K562 (cell line): ENCODE measurements around the gene PDCD1LG2.

Source experiments
- GATA2 ChIP-seq: sonication (generic); formaldehyde crosslinking; IDR thresholded peaks from 2 replicates; pipeline ENCODE4 v1.4.0; 2020; ENCODE audit warnings: mild to moderate bottlenecking, missing genetic modification reagents
- HNRNPH1 ChIP-seq: fragments of 200-400 bp; formaldehyde crosslinking; optimal IDR thresholded peaks from 2 replicates; pipeline ENCODE3; 2017; ENCODE audit warnings: low read depth, mild to moderate bottlenecking, low read length, moderate library complexity
- ZKSCAN1 ChIP-seq: fragments of 150-350 bp; IDR thresholded peaks from 2 replicates; pipeline ENCODE4 v1.6.1; 2016; ENCODE audit warnings: low read depth, low read length
- TF ChIP-seq, protein P1 (sequence below): sonication (generic); formaldehyde crosslinking; IDR thresholded peaks from 2 replicates; pipeline ENCODE4 v1.8.1; 2023; ENCODE audit warnings: missing genetic modification reagents, mild to moderate bottlenecking, borderline replicate concordance

GRCh38 chr9:5549658-5550650, 39.6 kb downstream of the PDCD1LG2 start:
- no peak for TF ChIP-seq GATA2
- no peak for TF ChIP-seq HNRNPH1
- TF ChIP-seq ZKSCAN1, result no peak
- TF ChIP-seq, protein P1, sequence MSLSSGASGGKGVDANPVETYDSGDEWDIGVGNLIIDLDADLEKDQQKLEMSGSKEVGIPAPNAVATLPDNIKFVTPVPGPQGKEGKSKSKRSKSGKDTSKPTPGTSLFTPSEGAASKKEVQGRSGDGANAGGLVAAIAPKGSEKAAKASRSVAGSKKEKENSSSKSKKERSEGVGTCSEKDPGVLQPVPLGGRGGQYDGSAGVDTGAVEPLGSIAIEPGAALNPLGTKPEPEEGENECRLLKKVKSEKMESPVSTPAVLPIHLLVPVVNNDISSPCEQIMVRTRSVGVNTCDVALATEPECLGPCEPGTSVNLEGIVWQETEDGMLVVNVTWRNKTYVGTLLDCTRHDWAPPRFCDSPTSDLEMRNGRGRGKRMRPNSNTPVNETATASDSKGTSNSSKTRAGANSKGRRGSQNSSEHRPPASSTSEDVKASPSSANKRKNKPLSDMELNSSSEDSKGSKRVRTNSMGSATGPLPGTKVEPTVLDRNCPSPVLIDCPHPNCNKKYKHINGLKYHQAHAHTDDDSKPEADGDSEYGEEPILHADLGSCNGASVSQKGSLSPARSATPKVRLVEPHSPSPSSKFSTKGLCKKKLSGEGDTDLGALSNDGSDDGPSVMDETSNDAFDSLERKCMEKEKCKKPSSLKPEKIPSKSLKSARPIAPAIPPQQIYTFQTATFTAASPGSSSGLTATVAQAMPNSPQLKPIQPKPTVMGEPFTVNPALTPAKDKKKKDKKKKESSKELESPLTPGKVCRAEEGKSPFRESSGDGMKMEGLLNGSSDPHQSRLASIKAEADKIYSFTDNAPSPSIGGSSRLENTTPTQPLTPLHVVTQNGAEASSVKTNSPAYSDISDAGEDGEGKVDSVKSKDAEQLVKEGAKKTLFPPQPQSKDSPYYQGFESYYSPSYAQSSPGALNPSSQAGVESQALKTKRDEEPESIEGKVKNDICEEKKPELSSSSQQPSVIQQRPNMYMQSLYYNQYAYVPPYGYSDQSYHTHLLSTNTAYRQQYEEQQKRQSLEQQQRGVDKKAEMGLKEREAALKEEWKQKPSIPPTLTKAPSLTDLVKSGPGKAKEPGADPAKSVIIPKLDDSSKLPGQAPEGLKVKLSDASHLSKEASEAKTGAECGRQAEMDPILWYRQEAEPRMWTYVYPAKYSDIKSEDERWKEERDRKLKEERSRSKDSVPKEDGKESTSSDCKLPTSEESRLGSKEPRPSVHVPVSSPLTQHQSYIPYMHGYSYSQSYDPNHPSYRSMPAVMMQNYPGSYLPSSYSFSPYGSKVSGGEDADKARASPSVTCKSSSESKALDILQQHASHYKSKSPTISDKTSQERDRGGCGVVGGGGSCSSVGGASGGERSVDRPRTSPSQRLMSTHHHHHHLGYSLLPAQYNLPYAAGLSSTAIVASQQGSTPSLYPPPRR, result no peak
